NCI-H1105 treated with DMSO at 0.1 percent for 48 hours (cell line): Measurements from ENCODE around the gene NTF3.
"Not testable (repeated sequence)": the region's sequence is repeated elsewhere in the genome, so short reads cannot be mapped to it uniquely, and the experiment has no call there.

ENCODE experiments used
- DNase-seq: peaks from one replicate; lab custom pipeline; 2025; lab: John Stamatoyannopoulos, UW

Gene NTF3

DNA sequence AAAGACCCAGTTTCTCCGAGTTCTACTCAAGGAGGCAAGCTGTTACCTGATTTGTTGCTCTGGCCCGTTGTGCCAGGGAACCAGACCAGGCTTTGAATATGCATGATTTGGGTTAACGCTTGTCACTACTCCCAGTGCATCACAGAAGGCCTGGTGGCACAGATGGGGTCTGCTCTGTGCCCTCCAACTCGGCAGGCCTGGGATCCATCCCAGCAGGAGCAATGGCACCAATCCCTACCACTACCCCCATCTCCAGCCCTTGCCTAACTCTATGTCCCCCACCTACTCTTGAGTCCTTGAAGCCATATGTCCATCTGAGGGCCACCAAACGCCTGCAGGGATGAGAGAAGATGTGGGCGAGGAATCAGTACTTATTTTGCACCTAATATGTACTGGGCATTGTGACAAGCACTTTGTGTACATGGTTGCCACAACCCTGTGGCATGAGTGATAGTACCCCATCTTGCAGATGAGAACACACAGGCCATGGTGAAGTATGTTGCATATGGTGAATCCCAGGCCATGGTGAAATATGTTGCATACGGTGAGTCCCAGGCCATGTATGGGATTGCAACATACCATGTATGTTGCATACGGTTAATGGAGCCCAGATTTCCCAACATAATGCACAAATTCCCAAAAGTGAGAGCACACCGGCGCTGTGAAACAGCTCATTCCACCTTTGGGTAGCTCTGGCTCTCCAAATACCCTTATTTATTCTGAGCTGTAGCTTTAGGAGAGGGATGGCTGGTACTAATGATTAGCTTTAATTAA, 102.7 kb downstream of the NTF3 start:
- no peak for DNase-seq

GRCh38 chr12:5535541-5535940, 103.6 kb downstream of the NTF3 start:
- DNase-seq = no peak

DNA sequence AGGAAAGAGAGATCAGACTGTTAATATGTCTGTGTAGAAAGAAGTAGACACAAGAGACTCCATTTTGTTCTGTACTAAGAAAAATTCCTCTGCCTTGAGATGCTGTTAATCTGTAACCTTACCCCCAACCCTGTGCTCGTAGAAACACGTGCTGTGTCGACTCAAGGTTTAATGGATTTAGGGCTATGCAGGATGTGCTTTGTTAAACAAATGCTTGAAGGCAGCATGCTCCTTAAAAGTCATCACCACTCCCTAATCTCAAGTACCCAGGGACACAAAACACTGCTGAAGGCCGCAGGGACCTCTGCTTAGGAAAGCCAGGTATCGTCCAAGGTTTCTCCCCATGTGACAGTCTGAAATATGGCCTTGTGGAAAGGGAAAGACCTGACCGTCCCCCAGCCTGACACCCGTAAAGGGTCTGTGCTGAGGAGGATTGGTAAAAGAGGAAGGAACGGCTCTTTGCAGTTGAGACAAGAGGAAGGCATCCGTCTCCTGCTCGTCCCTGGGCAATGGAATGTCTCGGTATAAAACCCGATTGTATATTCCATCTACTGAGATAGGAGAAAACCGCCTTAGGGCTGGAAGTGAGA, 105.2 kb downstream of the NTF3 start:
- DNase-seq = not testable (repeated sequence)

DNA sequence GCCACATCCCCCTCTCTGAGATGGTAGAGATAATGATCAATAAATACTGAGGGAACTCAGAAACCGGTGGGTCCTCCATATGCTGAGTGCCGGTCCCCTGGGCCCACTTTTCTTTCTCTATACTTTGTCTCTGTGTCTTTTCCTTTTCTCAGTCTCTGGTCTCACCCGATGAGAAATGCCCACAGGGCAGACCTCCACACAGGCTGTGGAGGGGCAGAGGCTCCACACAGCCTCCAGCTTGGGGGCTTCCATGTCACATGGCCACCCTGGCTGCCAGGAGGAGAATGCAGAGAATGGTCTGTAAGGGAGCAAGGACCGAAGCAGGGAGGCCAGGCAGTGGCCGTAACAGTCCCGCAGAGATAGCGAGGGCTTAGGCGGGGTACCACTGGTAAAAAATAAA, 105.9 kb downstream of the NTF3 start:
- DNase-seq = no peak
